Naive B cell (primary cell): ENCODE results near the gene SALL3. TPM values are rescaled to one million over a fixed set of nuclear protein-coding genes. Genes with fewer than 3 reads are reported as not detected.
A peak's percentile ranks its signal among the peaks of the same experiment; 100 is the strongest.

ENCODE experiments used
- ATAC-seq, 2 donors: fragments of 150-1000 bp; cut with Tn5 transposase; 2 replicates each; pipeline ENCODE4 v1.10.0; 2021; ENCODE audit warnings: low read depth in 2 of 2, mild to moderate bottlenecking in 2 of 2, moderate library complexity in 2 of 2
- DNase-seq: peaks from one replicate; pipeline ENCODE4 v3.0.0; 2022
- H3K27ac Mint-ChIP-seq, 6 donors: one replicate each; pipeline ENCODE4 v1.8.0; 2020 to 2022; ENCODE audit warnings: mild to moderate bottlenecking in 6 of 6, mixed read lengths in 6 of 6, moderate library complexity in 5 of 6, inconsistent platforms in 2 of 6
- H3K27me3 Mint-ChIP-seq, 3 donors: one replicate each; pipeline ENCODE4 v1.8.0; 2021 to 2022; ENCODE audit warnings: mixed read lengths in 3 of 3, mild to moderate bottlenecking in 1 of 3
- H3K36me3 Mint-ChIP-seq, 2 donors: one replicate each; pipeline ENCODE4 v1.8.0; 2020 to 2022; ENCODE audit warnings: mixed read lengths in 2 of 2, inconsistent platforms in 1 of 2, mild to moderate bottlenecking in 1 of 2
- H3K4me1 Mint-ChIP-seq, 3 donors: one replicate each; pipeline ENCODE4 v1.8.0; 2020 to 2022; ENCODE audit warnings: mixed read lengths in 3 of 3, inconsistent platforms in 1 of 3, mild to moderate bottlenecking in 1 of 3, moderate library complexity in 1 of 3
- H3K4me3 Mint-ChIP-seq, 8 donors: one replicate each; pipeline ENCODE4 v1.8.0; 2020 to 2022; ENCODE audit warnings: mild to moderate bottlenecking in 8 of 8, mixed read lengths in 8 of 8, moderate library complexity in 8 of 8, inconsistent platforms in 2 of 8
- H3K9me3 Mint-ChIP-seq, 7 donors: one replicate each; pipeline ENCODE4 v1.8.0; 2020 to 2022; ENCODE audit warnings: mixed read lengths in 7 of 7, mild to moderate bottlenecking in 5 of 7, inconsistent platforms in 2 of 7, moderate library complexity in 1 of 7
- polyA plus RNA-seq, 6 donors: library from polyadenylated mRNA; unstranded; fragments of 300-500 nt; fragmentation: Illumina TruSeq; gene quantifications; one replicate each; pipeline ENCODE4 v1.2.3, GENCODE V29; 2021; ENCODE audit warnings: low read depth in 6 of 6

Gene SALL3
- polyA plus RNA-seq, 6 donors from 2014 or later = not detected

- DNase-seq = no peak
- H3K4me3 Mint-ChIP-seq = no peak overlapping the region
- H3K4me1 Mint-ChIP-seq = no peaks in the 10 kb centered on the region
- peaks cover 0 to 5% (median 0%) of the 10 kb centered on the region in 7 donors for H3K9me3 Mint-ChIP-seq
- H3K27me3 Mint-ChIP-seq = peaks cover 13 to 18% (median 17%) of the 10 kb centered on the region in 3 donors
- no peaks in the 10 kb centered on the region for H3K36me3 Mint-ChIP-seq
- H3K27ac Mint-ChIP-seq = no peak overlapping the region
- no peak for ATAC-seq
These were observed 12.7 kb downstream of the SALL3 start for GRCh38 chr18:78992041-78993011.

GRCh38 chr18:78993014-78993926 is 13.7 kb downstream of the SALL3 start:
- no peaks in the 10 kb centered on the region for H3K36me3 Mint-ChIP-seq
- H3K27ac Mint-ChIP-seq = no peak overlapping the region
- no peak for ATAC-seq
- H3K4me3 Mint-ChIP-seq = peak overlapping the region in 1 of 8 donors; percentile 29
- no peaks in the 10 kb centered on the region for H3K4me1 Mint-ChIP-seq
- H3K27me3 Mint-ChIP-seq = peaks cover 13 to 17% (median 16%) of the 10 kb centered on the region in 3 donors
- H3K9me3 Mint-ChIP-seq = peaks cover 0 to 5% (median 0%) of the 10 kb centered on the region in 7 donors
- no peak for DNase-seq

GRCh38 chr18:78994000-78994399 is 14.4 kb downstream of the SALL3 start:
- Mint-ChIP-seq H3K4me1 (no peaks in the 10 kb centered on the region), H3K27ac (no peak overlapping the region), H3K9me3 (peaks cover 0 to 5% (median 0%) of the 10 kb centered on the region in 7 donors), H3K27me3 (peaks cover 12 to 22% (median 13%) of the 10 kb centered on the region in 3 donors), H3K4me3 (no peak overlapping the region), H3K36me3 (no peaks in the 10 kb centered on the region)
- DNase-seq (no peak), ATAC-seq (no peak)

- H3K9me3 Mint-ChIP-seq = peaks cover 0 to 5% (median 0%) of the 10 kb centered on the region in 7 donors
- ATAC-seq (no peak), DNase-seq (no peak)
- no peak overlapping the region for H3K4me3 Mint-ChIP-seq
- peaks cover 12 to 27% (median 13%) of the 10 kb centered on the region in 3 donors for H3K27me3 Mint-ChIP-seq
- no peaks in the 10 kb centered on the region for H3K4me1 Mint-ChIP-seq
- no peaks in the 10 kb centered on the region for H3K36me3 Mint-ChIP-seq
- no peak overlapping the region for H3K27ac Mint-ChIP-seq
These were observed 14.9 kb downstream of the SALL3 start for GRCh38 chr18:78994531-78994930.

GRCh38 chr18:78994977-78995582 is 15.5 kb downstream of the SALL3 start:
- DNase-seq (no peak), ATAC-seq (no peak)
- no peak overlapping the region for H3K27ac Mint-ChIP-seq
- no peak overlapping the region for H3K4me3 Mint-ChIP-seq
- H3K9me3 Mint-ChIP-seq = peaks cover 0 to 5% (median 0%) of the 10 kb centered on the region in 7 donors
- H3K4me1 Mint-ChIP-seq = no peaks in the 10 kb centered on the region
- peaks cover 8 to 30% (median 13%) of the 10 kb centered on the region in 3 donors for H3K27me3 Mint-ChIP-seq
- H3K36me3 Mint-ChIP-seq = no peaks in the 10 kb centered on the region

- H3K27me3 Mint-ChIP-seq = peaks cover under 1 to 23% (median 8%) of the 10 kb centered on the region in 3 donors
- H3K4me1 Mint-ChIP-seq = no peaks in the 10 kb centered on the region
- peaks cover 0 to 5% (median 0%) of the 10 kb centered on the region in 7 donors for H3K9me3 Mint-ChIP-seq
- no peak overlapping the region for H3K4me3 Mint-ChIP-seq
- no peak overlapping the region for H3K27ac Mint-ChIP-seq
- DNase-seq = no peak
- no peaks in the 10 kb centered on the region for H3K36me3 Mint-ChIP-seq
- no peak for ATAC-seq
These were observed 16.2 kb downstream of the SALL3 start for GRCh38 chr18:78995740-78996395.

- H3K27ac Mint-ChIP-seq = no peak overlapping the region
- H3K36me3 Mint-ChIP-seq = no peaks in the 10 kb centered on the region
- H3K4me3 Mint-ChIP-seq = no peak overlapping the region
- no peaks in the 10 kb centered on the region for H3K9me3 Mint-ChIP-seq
- no peaks in the 10 kb centered on the region for H3K4me1 Mint-ChIP-seq
- ATAC-seq = no peak
- DNase-seq = no peak
- H3K27me3 Mint-ChIP-seq = peaks cover 0 to 27% (median 0%) of the 10 kb centered on the region in 3 donors
These were observed 17.3 kb downstream of the SALL3 start for GRCh38 chr18:78996741-78997490.

- Mint-ChIP-seq H3K9me3 (no peaks in the 10 kb centered on the region), H3K36me3 (no peaks in the 10 kb centered on the region), H3K27me3 (peaks cover 0 to 27% (median 0%) of the 10 kb centered on the region in 3 donors), H3K4me1 (no peaks in the 10 kb centered on the region), H3K4me3 (no peak overlapping the region), H3K27ac (no peak overlapping the region)
- ATAC-seq (no peak), DNase-seq (no peak)
These were observed 18.9 kb downstream of the SALL3 start for GRCh38 chr18:78998371-78999071.

- Mint-ChIP-seq H3K27ac (no peak overlapping the region), H3K4me3 (no peak overlapping the region), H3K27me3 (peaks cover 0 to 27% (median 0%) of the 10 kb centered on the region in 3 donors), H3K36me3 (no peaks in the 10 kb centered on the region), H3K4me1 (no peaks in the 10 kb centered on the region), H3K9me3 (no peaks in the 10 kb centered on the region)
- ATAC-seq = no peak
- DNase-seq = no peak
These were observed 20.3 kb downstream of the SALL3 start for GRCh38 chr18:78999939-79000338.

GRCh38 chr18:79000997-79001396 is 21.4 kb downstream of the SALL3 start:
- H3K9me3 Mint-ChIP-seq = no peaks in the 10 kb centered on the region
- H3K36me3 Mint-ChIP-seq = no peaks in the 10 kb centered on the region
- H3K4me1 Mint-ChIP-seq = no peaks in the 10 kb centered on the region
- peaks cover 0 to 27% (median 0%) of the 10 kb centered on the region in 3 donors for H3K27me3 Mint-ChIP-seq
- ATAC-seq = no peak
- DNase-seq = no peak
- H3K27ac Mint-ChIP-seq = no peak overlapping the region
- H3K4me3 Mint-ChIP-seq = no peak overlapping the region

GRCh38 chr18:79005653-79006052 is 26.0 kb downstream of the SALL3 start:
- no peak overlapping the region for H3K27ac Mint-ChIP-seq
- H3K4me1 Mint-ChIP-seq = no peaks in the 10 kb centered on the region
- ATAC-seq = no peak
- no peak for DNase-seq
- peaks cover 0 to 7% (median 5%) of the 10 kb centered on the region in 3 donors for H3K27me3 Mint-ChIP-seq
- no peaks in the 10 kb centered on the region for H3K36me3 Mint-ChIP-seq
- H3K9me3 Mint-ChIP-seq = peaks cover 0 to 1% (median 0%) of the 10 kb centered on the region in 7 donors
- no peak overlapping the region for H3K4me3 Mint-ChIP-seq
